Mucosa of descending colon (tissue), 3 donors: ENCODE results near the gene PDE11A. TPM values are rescaled to one million over a fixed set of nuclear protein-coding genes. Genes with fewer than 3 reads are reported as not detected.

ENCODE experiments used
- ATAC-seq: fragments of 200-7000 bp; cut with Tn5 transposase; one replicate; pipeline ENCODE4 v1.9.1; 2020; ENCODE audit warnings: mild to moderate bottlenecking, moderate library complexity
- DNase-seq, 3 donors: peaks; one replicate each; pipeline ENCODE4 v3.0.0-alpha.2; 2020
- H3K36me3 ChIP-seq: fragments of 200-600 bp; one replicate; pipeline ENCODE4 v1.8.0; 2021; ENCODE audit warnings: low read depth, mild to moderate bottlenecking
- H3K4me1 ChIP-seq: fragments of 200-600 bp; one replicate; pipeline ENCODE4 v1.8.0; 2021; ENCODE audit warnings: low read depth, mild to moderate bottlenecking
- H3K4me3 ChIP-seq: fragments of 200-600 bp; one replicate; pipeline ENCODE4 v1.8.0; 2021; ENCODE audit warnings: mild to moderate bottlenecking
- H3K9me3 ChIP-seq: fragments of 200-600 bp; one replicate; pipeline ENCODE4 v1.8.0; 2021; ENCODE audit warnings: mild to moderate bottlenecking
- CTCF ChIP-seq: fragments of 200-600 bp; IDR thresholded peaks from one replicate; pipeline ENCODE4 v1.8.0; 2022; ENCODE audit warnings: antibody characterized with exemption, mild to moderate bottlenecking
- intact Hi-C, 2 donors: fragments of 100-400 bp; cut with DNase I in 1 of 2; cut with micrococcal nuclease in 1 of 2; formaldehyde crosslinking; loops; one replicate each; pipeline versions ENCODE4 v1.11.0 to v1.11.1; 2022; cut with DNase I, micrococcal nuclease
- total RNA-seq, 3 donors: library from RNA; stranded (reverse); fragmentation: NEBNext Ultra II Directional in 2 of 3; extraction: Animal tissue kit (Norgen Biotek cat#: 25700) in 2 of 3; gene quantifications; one replicate each; pipeline versions ENCODE4 v1.2.1 to v1.2.4, GENCODE V29; 2021 to 2023
- donor health status: DM: no; HTN: no; CAD: no; lungs with moderate emphysema.
- donor health status: DM: no; HTN: no; CAD: no.
- donor health status: DM: no; HTN: yes; CAD: no.

The PDE11A gene
- total RNA-seq, 3 donors from 2014 or later, result 1.0 to 3.2 (median 2.7) TPM

- Histone ChIP-seq H3K4me3 (no peak overlapping the region), H3K4me1 (peaks cover 12% of the 10 kb centered on the region), H3K9me3 (no peaks in the 10 kb centered on the region), H3K36me3 (no peaks in the 10 kb centered on the region)
- no peak for ATAC-seq
- TF ChIP-seq CTCF, result no peak
- no peak for DNase-seq
- intact Hi-C loops, result loop anchor here (10.0 kb wide), 1 partner anchor 118 kb away; no protein-coding TSS in a partner anchor
Observed at GRCh38 chr2:177603181-177603580, 469.4 kb downstream of the PDE11A start.

- no peaks in the 10 kb centered on the region for H3K36me3 ChIP-seq
- H3K9me3 ChIP-seq, result no peaks in the 10 kb centered on the region
- ATAC-seq (peak; percentile 80), DNase-seq (peak in 1 of 3 donors; percentile 14)
- intact Hi-C loops, result loop anchor here (10.0 kb wide), 1 partner anchor 118 kb away; no protein-coding TSS in a partner anchor
- TF ChIP-seq CTCF, result no peak
- peaks cover 12% of the 10 kb centered on the region for H3K4me1 ChIP-seq
- no peak overlapping the region for H3K4me3 ChIP-seq
Observed at GRCh38 chr2:177602611-177603164, 469.9 kb downstream of the PDE11A start.

- intact Hi-C loops, result loop anchor here (10.0 kb wide), 1 partner anchor 116 kb away; no protein-coding TSS in a partner anchor
- no peak for DNase-seq
- Histone ChIP-seq H3K9me3 (no peaks in the 10 kb centered on the region), H3K4me3 (no peak overlapping the region), H3K4me1 (peaks cover 12% of the 10 kb centered on the region), H3K36me3 (no peaks in the 10 kb centered on the region)
- TF ChIP-seq CTCF, result no peak
- ATAC-seq, result no peak
Observed at GRCh38 chr2:177600917-177601316, 471.7 kb downstream of the PDE11A start.

GRCh38 chr2:177599956-177600355, 472.6 kb downstream of the PDE11A start:
- Histone ChIP-seq H3K9me3 (no peaks in the 10 kb centered on the region), H3K4me3 (no peak overlapping the region), H3K36me3 (no peaks in the 10 kb centered on the region), H3K4me1 (peaks cover 12% of the 10 kb centered on the region)
- TF ChIP-seq CTCF, result no peak
- intact Hi-C loops, result loop anchor here (10.0 kb wide), 1 partner anchor 115 kb away; no protein-coding TSS in a partner anchor
- DNase-seq, result no peak
- ATAC-seq, result peak; percentile 26

GRCh38 chr2:177599139-177599688, 473.4 kb downstream of the PDE11A start:
- no peak for TF ChIP-seq CTCF
- ATAC-seq, result no peak
- peaks cover 10% of the 10 kb centered on the region for H3K4me1 ChIP-seq
- H3K4me3 ChIP-seq, result no peak overlapping the region
- H3K9me3 ChIP-seq, result no peaks in the 10 kb centered on the region
- DNase-seq, result no peak
- intact Hi-C loops, result no loop called here
- H3K36me3 ChIP-seq, result no peaks in the 10 kb centered on the region
